SK-N-SH treated with all-trans-retinoic acid at 6 μM for 48 hours (cell line): Measurements from ENCODE around the gene TRABD2A.

ENCODE experiments used
- ARNTL ChIP-seq: fragments of 450-650 bp; formaldehyde crosslinking; IDR thresholded peaks from 2 replicates; pipeline ENCODE4 v1.5.0; 2020; ENCODE audit warnings: low read depth, mild to moderate bottlenecking, moderate library complexity, borderline replicate concordance
- CREB5 ChIP-seq: fragments of 250-450 bp; sonication (Bioruptor Pico); IDR thresholded peaks from 2 replicates; pipeline ENCODE4 v1.5.1; 2020; ENCODE audit warnings: low read depth, mild to moderate bottlenecking, moderate library complexity
- CSDC2 ChIP-seq: fragments of 250-450 bp; sonication (Bioruptor Pico); IDR thresholded peaks from 2 replicates; pipeline ENCODE4 v1.5.0; 2020; ENCODE audit warnings: mild to moderate bottlenecking, moderate library complexity
- CSRNP3 ChIP-seq: fragments of 250-450 bp; sonication (Bioruptor Pico); IDR thresholded peaks from 2 replicates; pipeline ENCODE4 v1.5.1; 2021; ENCODE audit warnings: mild to moderate bottlenecking, moderate library complexity
- ISL1 ChIP-seq: fragments of 250-450 bp; sonication (Bioruptor Pico); IDR thresholded peaks from 2 replicates; pipeline ENCODE4 v2.1.2; 2022; ENCODE audit warnings: mild to moderate bottlenecking, moderate library complexity
- PATZ1 ChIP-seq: fragments of 250-450 bp; sonication (Bioruptor Pico); IDR thresholded peaks from 2 replicates; pipeline ENCODE4 v1.8.0; 2020; ENCODE audit warnings: mild to moderate bottlenecking, moderate library complexity, borderline replicate concordance
- TSHZ2 ChIP-seq: fragments of 250-450 bp; sonication (Bioruptor Pico); IDR thresholded peaks from 2 replicates; pipeline ENCODE4 v1.5.0; 2020; ENCODE audit warnings: mild to moderate bottlenecking, moderate library complexity
- ZFP30 ChIP-seq: fragments of 450-650 bp; formaldehyde crosslinking; IDR thresholded peaks from 2 replicates; pipeline ENCODE4 v1.5.0; 2022; ENCODE audit warnings: mild to moderate bottlenecking, moderate library complexity
- ZNF8 ChIP-seq: fragments of 450-650 bp; formaldehyde crosslinking; IDR thresholded peaks from 2 replicates; pipeline ENCODE4 v1.5.0; 2020; ENCODE audit warnings: mild to moderate bottlenecking, moderate library complexity

- no peak for TF ChIP-seq CSRNP3 (CRISPR knock-in tag)
- no peak for TF ChIP-seq ZNF8 (CRISPR knock-in tag)
- TF ChIP-seq ISL1 (CRISPR knock-in tag): no peak
- no peak for TF ChIP-seq ZFP30 (CRISPR knock-in tag)
- no peak for TF ChIP-seq CSDC2 (CRISPR knock-in tag)
- TF ChIP-seq PATZ1 (CRISPR knock-in tag): no peak
- TF ChIP-seq CREB5 (CRISPR knock-in tag): no peak
- no peak for TF ChIP-seq ARNTL (CRISPR knock-in tag)
- TF ChIP-seq TSHZ2 (CRISPR knock-in tag): no peak
Measured at GRCh38 chr2:84899304-84900204, 18.7 kb upstream of the TRABD2A start.
